SK-N-SH (cell line): ENCODE results near the gene SMNDC1.

Source experiments
- ELF1 ChIP-seq: IDR thresholded peaks from 2 replicates; pipeline ENCODE4 v1.4.0; 2012
- RAD21 ChIP-seq: IDR thresholded peaks from 2 replicates; pipeline ENCODE4 v1.6.1; 2012; ENCODE audit warnings: mild to moderate bottlenecking, low read length
- SIN3A ChIP-seq: IDR thresholded peaks from 2 replicates; pipeline ENCODE4 v1.6.1; 2012; ENCODE audit warnings: low read depth, mild to moderate bottlenecking, low read length, moderate library complexity, borderline replicate concordance
- TAF1 ChIP-seq: IDR thresholded peaks from 2 replicates; pipeline ENCODE4 v1.6.1; 2012; ENCODE audit warnings: low read depth, mild to moderate bottlenecking, low read length, moderate library complexity, borderline replicate concordance
- TF ChIP-seq, protein P1 (sequence below): IDR thresholded peaks from 2 replicates; pipeline ENCODE4 v1.6.1; 2012; ENCODE audit warnings: mild to moderate bottlenecking, low read depth, low read length, moderate library complexity
- TF ChIP-seq, protein P2 (sequence below): IDR thresholded peaks from 2 replicates; pipeline ENCODE4 v1.4.0; 2012; ENCODE audit warnings: low read depth

DNA sequence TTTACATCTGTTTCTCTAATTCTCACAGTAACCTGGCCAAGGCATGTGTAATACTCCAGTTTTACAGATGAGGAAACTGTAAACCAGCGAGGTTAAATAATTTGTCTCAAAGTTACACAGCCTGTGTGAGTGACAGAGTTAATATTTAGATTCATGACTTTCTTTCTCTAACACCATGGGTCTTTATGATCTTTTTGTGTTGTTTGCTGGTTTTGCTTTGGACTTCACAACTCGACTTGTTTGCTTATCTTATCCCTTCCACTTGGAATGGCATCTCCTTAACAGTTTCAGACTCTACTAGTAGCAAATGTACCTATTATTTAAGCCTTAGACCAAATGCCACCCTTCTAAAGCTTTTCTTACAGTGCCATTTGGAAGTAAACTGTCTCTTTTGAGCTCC is 62.9 kb downstream of the SMNDC1 start:
- TF ChIP-seq ELF1 (no peak), RAD21 (no peak), TAF1 (no peak), SIN3A (no peak)
- TF ChIP-seq, protein P1, sequence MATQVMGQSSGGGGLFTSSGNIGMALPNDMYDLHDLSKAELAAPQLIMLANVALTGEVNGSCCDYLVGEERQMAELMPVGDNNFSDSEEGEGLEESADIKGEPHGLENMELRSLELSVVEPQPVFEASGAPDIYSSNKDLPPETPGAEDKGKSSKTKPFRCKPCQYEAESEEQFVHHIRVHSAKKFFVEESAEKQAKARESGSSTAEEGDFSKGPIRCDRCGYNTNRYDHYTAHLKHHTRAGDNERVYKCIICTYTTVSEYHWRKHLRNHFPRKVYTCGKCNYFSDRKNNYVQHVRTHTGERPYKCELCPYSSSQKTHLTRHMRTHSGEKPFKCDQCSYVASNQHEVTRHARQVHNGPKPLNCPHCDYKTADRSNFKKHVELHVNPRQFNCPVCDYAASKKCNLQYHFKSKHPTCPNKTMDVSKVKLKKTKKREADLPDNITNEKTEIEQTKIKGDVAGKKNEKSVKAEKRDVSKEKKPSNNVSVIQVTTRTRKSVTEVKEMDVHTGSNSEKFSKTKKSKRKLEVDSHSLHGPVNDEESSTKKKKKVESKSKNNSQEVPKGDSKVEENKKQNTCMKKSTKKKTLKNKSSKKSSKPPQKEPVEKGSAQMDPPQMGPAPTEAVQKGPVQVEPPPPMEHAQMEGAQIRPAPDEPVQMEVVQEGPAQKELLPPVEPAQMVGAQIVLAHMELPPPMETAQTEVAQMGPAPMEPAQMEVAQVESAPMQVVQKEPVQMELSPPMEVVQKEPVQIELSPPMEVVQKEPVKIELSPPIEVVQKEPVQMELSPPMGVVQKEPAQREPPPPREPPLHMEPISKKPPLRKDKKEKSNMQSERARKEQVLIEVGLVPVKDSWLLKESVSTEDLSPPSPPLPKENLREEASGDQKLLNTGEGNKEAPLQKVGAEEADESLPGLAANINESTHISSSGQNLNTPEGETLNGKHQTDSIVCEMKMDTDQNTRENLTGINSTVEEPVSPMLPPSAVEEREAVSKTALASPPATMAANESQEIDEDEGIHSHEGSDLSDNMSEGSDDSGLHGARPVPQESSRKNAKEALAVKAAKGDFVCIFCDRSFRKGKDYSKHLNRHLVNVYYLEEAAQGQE, result no peak
- TF ChIP-seq, protein P2, sequence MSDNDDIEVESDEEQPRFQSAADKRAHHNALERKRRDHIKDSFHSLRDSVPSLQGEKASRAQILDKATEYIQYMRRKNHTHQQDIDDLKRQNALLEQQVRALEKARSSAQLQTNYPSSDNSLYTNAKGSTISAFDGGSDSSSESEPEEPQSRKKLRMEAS, result no peak
